Measurements from ENCODE around the gene TSC1. TPM values are rescaled to one million over a fixed set of nuclear protein-coding genes. Genes with fewer than 3 reads are reported as not detected.

The TSC1 gene
- polyA plus RNA-seq, 3 donors: 3.3 to 43.0 (median 5.8) TPM

GRCh38 chr9:132886334-132886725 lies 58.1 kb downstream of the TSC1 start:
- peaks cover 6% of the 10 kb centered on the region for H3K4me1 Mint-ChIP-seq
- H3K36me3 Mint-ChIP-seq: no peaks in the 10 kb centered on the region
- H3K79me2 ChIP-seq (ENCODE audit: insufficient read depth, low read length): no peaks in the 10 kb centered on the region
- no peak overlapping the region for H3K27ac Mint-ChIP-seq
- no peak overlapping the region for H3K27ac ChIP-seq (ENCODE audit: low read depth in 1 of 2, low read length in 2 of 2)
- H3K9ac ChIP-seq (ENCODE audit: insufficient read depth, low read length, poor library complexity, severe bottlenecking): no peak overlapping the region
- H3K9me3 ChIP-seq (replicated peaks in 1 of 2; ENCODE audit: control insufficient read depth in 1 of 2, insufficient read depth in 1 of 2, low read length in 2 of 2): no peaks in the 10 kb centered on the region
- peaks cover 7 to 10% (median 7%) of the 10 kb centered on the region in 3 donors for H3K27me3 Mint-ChIP-seq (ENCODE audit: low read depth in 3 of 3)
- H2AFZ ChIP-seq (ENCODE audit: insufficient read depth, low read depth, low read length, poor library complexity, severe bottlenecking): no peak overlapping the region
- peaks cover 0 to 8% (median 5%) of the 10 kb centered on the region in 7 donors for H3K9me3 Mint-ChIP-seq
- H3K4me3 ChIP-seq (replicated peaks in 1 of 3; ENCODE audit: low read depth in 2 of 3, low read length in 3 of 3): no peak overlapping the region
- H3K4me1 ChIP-seq (ENCODE audit: control insufficient read depth in 1 of 2, insufficient read depth in 2 of 2, low read length in 2 of 2): peaks cover 5 to 7% of the 10 kb centered on the region in 2 donors
- no peak for TF ChIP-seq CTCF (IDR thresholded peaks at IDR 0.05)
- no peaks in the 10 kb centered on the region for H3K27me3 ChIP-seq (ENCODE audit: control insufficient read depth in 2 of 2, insufficient read depth in 2 of 2, low read length in 2 of 2)
- H3K4me3 Mint-ChIP-seq: no peak overlapping the region
- 95% methylated on average over 3 of the region's 6 CpGs for WGBS (ENCODE audit: insufficient coverage)
- intact Hi-C loops (cut with micrococcal nuclease): no loop called here
- H3K36me3 ChIP-seq (replicated peaks in 1 of 2; ENCODE audit: control insufficient read depth in 1 of 2, insufficient read depth in 2 of 2, low read length in 2 of 2): no peaks in the 10 kb centered on the region
- H3K4me2 ChIP-seq (replicated peaks; ENCODE audit: extremely low read depth, low read length, poor library complexity, severe bottlenecking): no peak overlapping the region
- DNase-seq: no peak
- H4K20me1 ChIP-seq (ENCODE audit: insufficient read depth, low read length): no peaks in the 10 kb centered on the region

- DNase-seq: no peak
- 56% methylated on average over 4 of the region's 9 CpGs for WGBS (ENCODE audit: insufficient coverage)
Measured at GRCh38 chr9:132885720-132886333, 58.6 kb downstream of the TSC1 start.

More at GRCh38 chr9:132885720-132886333, 58.6 kb downstream of the TSC1 start:
- Histone ChIP-seq H3K9ac (ENCODE audit: insufficient read depth, low read length, poor library complexity, severe bottlenecking) (no peak overlapping the region), H3K4me2 (replicated peaks; ENCODE audit: extremely low read depth, low read length, poor library complexity, severe bottlenecking) (no peak overlapping the region), H4K20me1 (ENCODE audit: insufficient read depth, low read length) (no peaks in the 10 kb centered on the region), H3K9me3 (replicated peaks in 1 of 2; ENCODE audit: control insufficient read depth in 1 of 2, insufficient read depth in 1 of 2, low read length in 2 of 2) (no peaks in the 10 kb centered on the region), H3K27ac (ENCODE audit: low read depth in 1 of 2, low read length in 2 of 2) (no peak overlapping the region), H3K4me3 (replicated peaks in 1 of 3; ENCODE audit: low read depth in 2 of 3, low read length in 3 of 3) (no peak overlapping the region), H3K4me1 (ENCODE audit: control insufficient read depth in 1 of 2, insufficient read depth in 2 of 2, low read length in 2 of 2) (peaks cover 5 to 7% of the 10 kb centered on the region in 2 donors), H3K36me3 (replicated peaks in 1 of 2; ENCODE audit: control insufficient read depth in 1 of 2, insufficient read depth in 2 of 2, low read length in 2 of 2) (no peaks in the 10 kb centered on the region), H3K79me2 (ENCODE audit: insufficient read depth, low read length) (no peaks in the 10 kb centered on the region), H3K27me3 (ENCODE audit: control insufficient read depth in 2 of 2, insufficient read depth in 2 of 2, low read length in 2 of 2) (no peaks in the 10 kb centered on the region), H2AFZ (ENCODE audit: insufficient read depth, low read depth, low read length, poor library complexity, severe bottlenecking) (no peak overlapping the region)
- H3K36me3 Mint-ChIP-seq: no peaks in the 10 kb centered on the region
- no peak for TF ChIP-seq CTCF (IDR thresholded peaks at IDR 0.05)
- no peak overlapping the region for H3K4me3 Mint-ChIP-seq
- intact Hi-C loops (cut with micrococcal nuclease): no loop called here
- peaks cover 0 to 8% (median 5%) of the 10 kb centered on the region in 7 donors for H3K9me3 Mint-ChIP-seq
- peaks cover 7 to 10% (median 8%) of the 10 kb centered on the region in 3 donors for H3K27me3 Mint-ChIP-seq (ENCODE audit: low read depth in 3 of 3)
- peaks cover 6% of the 10 kb centered on the region for H3K4me1 Mint-ChIP-seq
- no peak overlapping the region for H3K27ac Mint-ChIP-seq
